Sigmoid colon (tissue), 4 donors: Measurements from ENCODE around the gene MLLT10.

Experiments
- CTCF ChIP-seq, 4 experiments: fragments of 450-650 bp in 3 of 4; fragments of 200-600 bp in 1 of 4; IDR thresholded peaks; one replicate each; pipeline ENCODE4 v1.5.1; 2016 to 2019; ENCODE audit warnings: antibody characterized with exemption in 4 of 4, mild to moderate bottlenecking in 3 of 4, moderate library complexity in 2 of 4
- EP300 ChIP-seq, 4 donors: sonication (generic); formaldehyde crosslinking; IDR thresholded peaks; one replicate each; pipeline ENCODE4 v1.6.1; 2017; ENCODE audit warnings: antibody characterized with exemption in 4 of 4
- POLR2A ChIP-seq, 2 donors: fragments of 450-650 bp; IDR thresholded peaks; one replicate each; pipeline ENCODE4 v1.6.1; 2016; ENCODE audit warnings: antibody characterized with exemption in 2 of 2, mild to moderate bottlenecking in 2 of 2, moderate library complexity in 2 of 2

- TF ChIP-seq POLR2A (IDR thresholded peaks at IDR 0.05) (no peak), CTCF (IDR thresholded peaks at IDR 0.05) (no peak), EP300 (IDR thresholded peaks at IDR 0.05) (no peak)
These were observed 128.6 kb downstream of the MLLT10 start for GRCh38 chr10:21662635-21663034.
